ENCODE data around the gene JKAMP.
A peak's percentile ranks its signal among the peaks of the same experiment; 100 is the strongest.
"Not testable (repeated sequence)": the region's sequence is repeated elsewhere in the genome, so short reads cannot be mapped to it uniquely, and the experiment has no call there.

The JKAMP gene

GRCh38 chr14:59483819-59484638 is at the start of gene JKAMP, which contains the start of gene L3HYPDH:
TSS of gene JKAMP (plus strand) at chr14:59484517. CDS start at chr14:59484590, 73 bp downstream.
TSS of gene L3HYPDH (minus strand) at chr14:59484408. CDS start at chr14:59484316, 92 bp downstream.
- peak within 1 kb of the TSS; percentile 98 for H3K4me3 ChIP-seq (replicated peaks; ENCODE audit: low read depth, low read length)
- DNase-seq (ENCODE audit: extremely low read depth, low read depth) = peak; percentile 84
- TF ChIP-seq CTCF (IDR thresholded peaks at IDR 0.05; ENCODE audit: low read depth, low read length, missing control alignments) = peak; percentile 64

- no peak for TF ChIP-seq CTCF (IDR thresholded peaks at IDR 0.05; ENCODE audit: low read depth, low read length, missing control alignments)
- no peak for DNase-seq (ENCODE audit: extremely low read depth, low read depth)
- H3K4me3 ChIP-seq (replicated peaks; ENCODE audit: low read depth, low read length) = no peak overlapping the region
Measured at GRCh38 chr14:59435101-59435500, 49.2 kb upstream of the JKAMP start.

- TF ChIP-seq CTCF (IDR thresholded peaks at IDR 0.05; ENCODE audit: low read depth, low read length, missing control alignments) = no peak
- H3K4me3 ChIP-seq (replicated peaks; ENCODE audit: low read depth, low read length) = no peak overlapping the region
- no peak for DNase-seq (ENCODE audit: extremely low read depth, low read depth)
Measured at GRCh38 chr14:59435987-59436386, 48.3 kb upstream of the JKAMP start.

GRCh38 chr14:59438195-59438647 is 46.1 kb upstream of the JKAMP start:
- TF ChIP-seq CTCF (IDR thresholded peaks at IDR 0.05; ENCODE audit: low read depth, low read length, missing control alignments) = no peak
- no peak for DNase-seq (ENCODE audit: extremely low read depth, low read depth)
- H3K4me3 ChIP-seq (replicated peaks; ENCODE audit: low read depth, low read length) = no peak overlapping the region

- H3K4me3 ChIP-seq (replicated peaks; ENCODE audit: low read depth, low read length) = no peak overlapping the region
- no peak for DNase-seq (ENCODE audit: extremely low read depth, low read depth)
- TF ChIP-seq CTCF (IDR thresholded peaks at IDR 0.05; ENCODE audit: low read depth, low read length, missing control alignments) = no peak
Measured at GRCh38 chr14:59439256-59439965, 44.9 kb upstream of the JKAMP start.

GRCh38 chr14:59448673-59449072 is 35.6 kb upstream of the JKAMP start:
- H3K4me3 ChIP-seq (replicated peaks; ENCODE audit: low read depth, low read length) = not testable (repeated sequence)

GRCh38 chr14:59450716-59451115 is 33.6 kb upstream of the JKAMP start:
- H3K4me3 ChIP-seq (replicated peaks; ENCODE audit: low read depth, low read length) = no peak overlapping the region
- TF ChIP-seq CTCF (IDR thresholded peaks at IDR 0.05; ENCODE audit: low read depth, low read length, missing control alignments) = no peak
- DNase-seq (ENCODE audit: extremely low read depth, low read depth) = no peak

More at GRCh38 chr14:59448673-59449072, 35.6 kb upstream of the JKAMP start:
- not testable (repeated sequence) for DNase-seq (ENCODE audit: extremely low read depth, low read depth)

Measured in HFF-Myc (cell line).